GM18508 (cell line): Measurements from ENCODE around the gene NOTUM.
"Not testable (repeated sequence)": the region's sequence is repeated elsewhere in the genome, so short reads cannot be mapped to it uniquely, and the experiment has no call there.

Experiments
- ATAC-seq: cut with Tn5 transposase; IDR thresholded peaks from one replicate; pipeline ENCODE4 v1.9.1; 2021; ENCODE audit warnings: moderate number of reproducible peaks; ENCODE audit not compliant: insufficient read depth, unreplicated experiment

NOTUM gene

DNA sequence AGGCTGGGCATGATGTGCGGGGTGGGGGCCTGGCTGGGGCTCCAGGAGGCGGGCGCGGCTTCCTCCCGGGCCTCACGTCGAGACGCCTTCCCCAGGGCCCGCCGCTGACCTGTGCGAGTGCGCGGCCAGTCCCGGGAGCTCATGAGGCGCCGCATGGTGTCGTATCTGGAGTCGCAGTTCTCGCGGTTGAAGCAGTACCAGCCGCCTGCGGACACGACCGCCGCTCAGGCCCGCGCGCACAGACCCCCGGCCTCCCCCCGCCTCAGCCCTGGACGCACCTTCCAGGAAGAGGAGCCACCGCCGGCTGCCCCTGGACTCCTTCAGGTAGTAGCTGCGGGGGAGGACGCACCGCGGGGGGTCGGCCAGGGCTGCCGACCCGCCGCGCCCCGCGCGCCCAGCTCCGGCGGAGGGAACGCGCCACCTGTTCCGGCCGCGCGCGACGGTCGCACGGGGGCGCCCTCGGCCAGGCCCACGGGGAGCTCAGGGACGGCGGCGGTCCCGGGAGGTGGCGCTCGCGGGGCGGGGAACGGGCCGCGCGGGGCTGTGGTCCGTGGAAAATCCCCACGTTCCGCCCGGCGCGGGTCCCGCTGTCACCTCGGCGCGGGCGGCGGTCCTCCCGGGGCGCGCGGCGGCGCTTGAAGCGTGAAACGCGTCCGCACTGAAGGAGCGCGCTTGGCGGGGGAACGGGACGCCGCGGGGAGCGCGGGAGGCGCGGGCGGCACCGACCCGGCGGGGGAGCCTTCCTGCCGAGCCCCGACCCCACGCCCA, 1.4 kb downstream of the NOTUM start:
- ATAC-seq = no peak

DNA sequence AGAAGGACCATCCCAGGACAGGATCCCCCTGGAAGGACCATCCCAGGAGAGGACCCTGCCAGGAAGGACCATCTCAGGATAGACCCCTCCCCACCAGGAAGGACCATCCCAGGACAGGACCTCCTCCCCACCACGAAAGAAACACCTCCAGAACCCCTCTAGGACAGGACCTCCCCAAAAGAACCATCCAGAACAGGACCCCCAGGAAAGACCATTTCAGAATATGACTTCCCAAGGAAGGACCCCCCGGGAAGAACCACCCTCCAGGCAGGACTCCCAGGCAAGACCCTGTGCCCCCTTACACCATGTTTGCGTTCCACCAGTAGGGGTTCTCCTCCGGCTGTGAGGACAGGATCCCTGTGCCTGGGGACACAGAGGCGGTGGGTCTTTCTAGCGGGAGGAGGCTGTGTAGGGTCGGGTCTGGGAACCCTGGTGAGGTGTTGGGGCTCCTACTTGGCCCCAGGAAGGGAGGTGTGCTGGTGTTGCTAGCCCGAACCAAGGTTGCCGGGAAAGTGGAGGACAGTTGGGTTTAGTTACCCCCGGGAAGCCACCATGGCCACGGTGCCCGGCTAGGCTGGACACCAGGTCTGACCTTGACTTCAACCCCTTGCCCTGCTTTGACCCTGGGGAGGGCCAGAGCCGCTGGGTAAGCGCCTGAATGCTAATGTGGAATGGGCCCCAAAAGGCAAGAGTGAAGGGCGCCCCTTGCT, 2.2 kb downstream of the NOTUM start:
- ATAC-seq = no peak

DNA sequence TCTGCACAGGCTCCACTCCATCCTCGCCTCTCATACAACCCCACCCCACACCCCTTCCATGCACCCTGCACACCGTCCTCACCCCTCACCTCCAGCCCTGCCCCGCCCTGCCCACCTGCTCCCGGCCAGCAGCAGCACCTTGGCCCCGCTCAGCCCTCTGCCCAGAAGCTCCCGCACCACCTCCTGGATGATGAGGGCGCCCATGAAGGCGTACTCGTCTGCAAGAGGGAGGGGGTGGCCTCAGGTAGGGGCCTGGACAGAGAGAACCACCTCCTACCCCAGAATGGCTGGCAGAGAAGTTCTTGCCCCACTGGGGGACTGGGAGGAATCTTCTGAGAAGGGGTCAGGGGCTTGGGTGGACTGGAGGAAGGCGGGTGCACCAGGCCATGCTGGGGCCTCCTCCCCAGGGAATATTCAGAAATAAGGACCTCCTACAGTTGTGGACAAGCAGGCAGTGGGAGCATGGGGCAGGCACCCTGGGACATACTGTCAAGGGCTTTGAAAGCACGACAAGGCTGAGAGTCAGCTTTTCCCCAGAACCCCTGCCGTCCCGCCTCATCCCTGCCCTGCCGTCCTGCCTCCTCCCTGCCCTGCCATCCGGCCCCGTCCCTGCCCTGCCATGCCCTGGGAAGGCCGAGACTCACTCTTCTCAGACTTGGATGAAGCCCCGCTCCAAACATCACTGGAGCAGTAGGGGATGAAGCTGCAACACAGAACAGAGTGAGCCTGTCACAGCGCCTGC, 3.1 kb downstream of the NOTUM start:
- ATAC-seq = no peak

DNA sequence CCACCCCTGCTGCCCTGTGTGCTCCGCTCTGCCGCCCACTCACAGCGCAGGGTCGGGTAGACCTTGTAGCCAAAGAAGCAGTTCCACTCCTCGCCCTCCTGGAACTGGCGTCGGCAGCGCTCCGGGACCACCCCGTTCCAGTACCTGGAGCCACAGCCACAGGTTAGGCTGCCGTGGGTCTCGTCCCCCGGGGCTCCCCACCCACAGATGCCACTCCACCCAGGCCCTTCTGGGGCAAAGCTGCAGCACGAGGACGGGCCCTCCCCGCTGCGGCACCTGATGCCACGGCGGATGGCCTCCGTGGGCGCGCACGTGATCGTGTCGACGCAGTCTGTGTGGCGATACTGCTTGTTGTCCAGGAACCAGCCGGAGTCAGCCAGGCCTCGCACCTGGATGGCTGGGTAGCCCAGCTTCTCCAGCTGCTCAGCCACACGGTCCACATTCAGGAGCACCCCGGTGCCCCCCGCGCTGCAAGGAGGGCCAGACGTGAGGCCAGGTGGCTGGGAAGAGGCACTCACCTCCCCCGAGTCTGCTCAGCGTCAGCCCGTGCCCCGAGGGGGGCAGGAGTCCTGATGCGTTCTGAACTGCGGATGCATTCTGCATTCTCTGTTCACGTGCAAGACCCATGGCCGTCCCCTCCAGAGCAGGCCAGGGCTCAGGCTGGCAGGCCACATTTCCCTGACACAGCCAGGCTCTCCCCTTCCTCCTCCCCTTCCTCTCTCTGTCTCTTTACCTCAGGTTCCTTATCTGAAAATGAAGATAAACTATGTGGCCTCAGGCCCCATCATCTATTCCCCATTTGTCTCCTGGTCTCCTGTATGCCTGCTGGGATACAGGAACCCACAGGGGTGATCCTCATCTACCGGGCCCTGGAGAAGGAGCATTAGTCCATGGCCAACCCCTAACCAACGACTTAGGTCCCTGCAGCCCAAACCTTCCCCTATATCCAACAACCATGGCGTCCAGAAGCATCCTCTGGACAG, 4.1 kb downstream of the NOTUM start:
- no peak for ATAC-seq

DNA sequence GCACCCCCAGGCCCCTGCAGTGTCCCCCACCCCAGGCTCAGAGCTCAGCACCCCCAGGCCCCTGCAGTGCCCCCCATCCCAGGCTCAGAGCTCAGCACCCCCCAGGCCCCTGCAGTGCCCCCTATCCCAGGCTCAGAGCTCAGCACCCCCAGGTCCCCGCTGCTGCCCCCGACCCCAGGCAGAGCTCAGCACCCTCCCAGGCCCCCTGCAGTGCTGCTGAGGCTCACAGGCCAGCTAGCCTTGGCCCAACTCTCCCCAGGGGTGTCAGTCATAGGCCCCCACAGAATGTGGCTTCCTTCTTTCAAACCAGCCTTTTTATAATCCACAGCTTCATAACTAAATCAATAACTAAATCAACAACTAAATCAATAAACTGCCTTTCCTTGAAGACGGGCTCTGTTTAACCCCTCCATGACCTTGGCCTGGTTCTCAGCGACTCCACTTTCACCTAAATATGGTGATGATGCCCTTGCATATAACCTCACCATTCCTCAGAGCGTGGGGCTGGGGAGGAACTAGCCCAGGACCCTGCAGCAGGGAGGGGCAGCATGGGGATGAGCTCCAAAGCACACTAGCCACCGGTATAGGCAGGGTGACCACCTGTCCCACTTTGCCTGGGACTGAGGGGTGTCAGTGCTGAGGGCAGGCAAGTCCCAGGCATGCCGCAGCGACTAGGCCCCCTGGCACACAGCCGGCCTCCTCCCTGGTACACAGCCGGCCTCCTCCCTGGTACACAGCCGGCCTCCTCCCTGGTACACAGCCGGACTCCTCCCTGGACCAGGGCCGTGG, 5.0 kb downstream of the NOTUM start:
- ATAC-seq = no peak

DNA sequence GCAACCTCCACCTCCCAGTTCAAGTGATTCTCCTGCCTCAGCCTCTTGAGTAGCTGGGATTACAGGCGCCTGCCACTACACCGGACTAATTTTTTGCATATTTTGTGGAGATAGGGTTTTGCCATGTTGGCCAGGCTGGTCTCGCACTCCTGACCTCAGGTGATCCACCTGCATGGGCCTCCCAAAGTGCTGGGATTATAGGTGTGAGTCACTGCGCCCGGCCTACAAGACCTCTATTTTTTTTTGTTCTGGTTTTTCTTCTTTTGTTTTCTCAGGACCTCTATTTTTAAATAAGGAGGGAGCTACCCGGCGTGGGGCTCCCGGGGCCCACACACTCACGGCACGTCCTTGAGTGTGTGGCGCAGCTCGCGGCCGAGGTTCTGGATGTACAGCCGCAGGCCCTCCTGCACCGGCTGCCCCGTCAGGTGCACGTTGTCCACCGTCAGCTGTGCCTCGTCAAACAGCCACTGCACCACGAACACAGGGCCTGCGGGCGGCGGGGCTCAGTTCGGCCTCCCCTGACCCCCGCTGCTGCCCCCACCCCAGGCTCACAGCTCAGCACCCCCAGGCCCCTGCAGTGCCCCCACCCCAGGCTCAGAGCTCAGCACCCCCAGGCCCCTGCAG, 5.8 kb downstream of the NOTUM start:
- no peak for ATAC-seq

DNA sequence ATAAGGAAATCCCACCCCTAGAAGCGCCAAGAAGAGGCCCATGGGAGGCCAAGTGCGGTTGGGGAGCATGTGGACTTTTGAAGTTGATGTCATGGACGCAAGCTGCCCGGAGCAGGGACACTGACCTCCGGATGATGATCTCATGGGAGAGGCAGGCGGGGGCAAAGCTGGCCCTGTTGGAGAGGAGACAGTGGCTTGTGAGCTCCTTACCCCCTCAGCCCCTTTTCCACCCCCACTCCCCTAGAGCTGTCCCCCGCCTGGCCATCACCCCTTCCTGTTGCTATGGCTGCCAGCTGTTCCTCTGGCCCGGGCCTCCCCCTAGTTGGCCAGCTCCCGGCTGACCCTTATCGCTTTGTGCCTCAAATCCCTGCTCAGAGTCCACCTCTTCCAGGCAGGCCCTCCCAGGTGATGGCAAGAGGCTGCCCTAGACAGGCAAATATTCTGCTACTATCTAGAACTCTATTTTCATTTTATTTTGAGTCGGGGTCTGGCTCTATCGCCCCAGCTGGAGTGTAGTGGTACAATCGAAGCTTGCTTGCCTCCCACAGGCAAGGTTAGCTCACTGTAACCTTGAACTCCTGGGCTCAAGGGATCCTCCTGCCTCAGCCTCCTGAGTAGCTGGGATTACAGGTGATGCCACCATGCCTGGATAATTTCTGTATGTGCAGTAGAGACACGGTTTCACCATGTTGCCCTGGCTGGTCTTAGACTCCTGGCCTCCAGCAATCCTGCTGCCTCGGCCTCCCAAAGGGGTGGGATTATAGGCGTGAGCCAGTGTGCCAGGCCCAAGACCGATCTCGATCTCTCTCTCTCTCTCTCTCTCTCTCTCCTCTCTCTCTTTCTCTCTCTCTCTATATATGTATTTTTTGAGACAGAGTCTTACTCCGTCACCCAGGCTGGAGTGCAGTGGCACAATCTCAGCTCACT, 6.6 kb downstream of the NOTUM start:
- no peak for ATAC-seq

DNA sequence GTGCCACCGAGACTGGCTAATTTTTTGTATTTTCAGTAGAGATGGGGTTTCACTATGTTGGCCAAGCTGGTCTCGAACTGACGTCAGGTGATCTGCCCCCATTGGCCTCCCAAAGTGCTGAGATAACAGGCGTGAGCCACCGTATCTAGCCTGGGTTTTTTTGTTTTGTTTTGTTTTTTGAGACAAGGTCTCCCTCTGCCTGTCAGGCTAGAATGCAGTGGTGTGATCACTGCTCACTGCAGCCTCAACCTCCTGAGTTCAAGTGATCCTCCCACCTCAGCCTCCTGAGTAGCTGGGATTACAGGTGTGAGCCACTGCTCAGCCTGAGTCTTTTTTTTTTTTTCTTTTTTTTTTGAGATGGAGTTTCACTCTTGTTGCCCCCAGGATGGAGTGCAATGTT, 7.5 kb downstream of the NOTUM start:
- ATAC-seq = not testable (repeated sequence)

DNA sequence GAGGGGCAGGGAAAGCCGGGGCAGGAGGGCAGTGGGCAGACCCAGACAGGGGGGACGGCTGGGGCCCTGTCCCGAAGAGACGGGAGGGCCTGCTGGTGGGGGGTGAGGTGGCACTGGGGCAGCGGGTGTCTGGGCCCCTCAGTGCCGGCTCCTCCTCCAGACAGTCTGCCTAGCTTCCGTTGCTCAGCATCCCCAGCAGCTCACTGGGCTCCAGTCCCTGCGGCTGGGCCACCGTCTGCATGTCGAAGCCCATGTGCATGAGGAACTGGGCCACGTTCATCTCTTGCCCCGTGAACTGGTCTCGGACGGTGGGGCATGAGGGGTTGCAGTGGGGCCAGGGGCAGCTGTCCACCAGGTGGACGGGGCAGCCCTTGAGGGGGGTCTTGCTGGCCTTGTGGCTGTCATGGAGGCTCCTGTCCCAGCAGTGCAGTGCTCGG, 8.2 kb downstream of the NOTUM start:
- ATAC-seq = no peak

DNA sequence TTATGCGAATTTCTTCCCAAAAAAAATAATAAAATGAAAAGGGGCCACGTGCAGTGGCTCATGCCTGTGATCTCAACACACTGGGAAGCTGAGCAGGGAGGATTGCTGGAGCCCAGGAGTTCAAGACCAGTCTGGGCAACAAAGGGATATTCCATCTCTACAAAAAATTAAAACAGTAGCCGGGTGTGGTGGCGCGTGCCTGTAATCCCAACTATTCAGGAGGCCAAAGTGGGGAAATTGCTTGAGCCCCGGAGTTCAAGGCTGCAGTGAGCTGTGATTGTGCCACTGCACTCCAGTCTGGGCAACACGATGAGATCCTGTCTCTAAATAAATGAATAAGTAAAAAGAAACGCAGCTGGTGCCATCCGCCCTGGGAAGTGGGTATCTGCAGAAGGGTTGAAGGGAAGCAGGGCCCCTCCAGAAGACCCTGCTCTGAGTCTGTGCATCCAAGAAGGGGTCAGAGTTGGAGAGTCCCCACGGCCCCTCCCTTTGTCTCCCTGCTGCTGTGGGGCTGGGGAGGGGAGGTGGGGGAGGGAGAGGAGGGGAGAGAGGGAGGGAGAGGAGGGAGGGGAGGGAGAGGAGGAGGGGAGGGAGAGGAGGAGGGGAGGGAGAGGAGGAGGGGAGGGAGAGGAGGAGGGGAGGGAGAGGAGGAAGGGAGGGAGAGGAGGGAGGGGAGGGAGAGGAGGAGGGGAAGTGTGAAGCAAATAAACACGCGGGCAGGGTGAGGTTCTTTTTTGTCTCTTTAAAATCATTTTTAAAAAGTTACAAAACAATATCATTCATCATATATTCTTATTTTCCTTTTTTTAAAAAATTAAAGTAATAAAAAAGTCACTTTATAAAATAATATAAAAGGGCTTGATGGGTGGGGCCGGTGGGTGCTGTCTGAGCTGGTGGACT, 9.0 kb downstream of the NOTUM start:
- ATAC-seq = no peak

DNA sequence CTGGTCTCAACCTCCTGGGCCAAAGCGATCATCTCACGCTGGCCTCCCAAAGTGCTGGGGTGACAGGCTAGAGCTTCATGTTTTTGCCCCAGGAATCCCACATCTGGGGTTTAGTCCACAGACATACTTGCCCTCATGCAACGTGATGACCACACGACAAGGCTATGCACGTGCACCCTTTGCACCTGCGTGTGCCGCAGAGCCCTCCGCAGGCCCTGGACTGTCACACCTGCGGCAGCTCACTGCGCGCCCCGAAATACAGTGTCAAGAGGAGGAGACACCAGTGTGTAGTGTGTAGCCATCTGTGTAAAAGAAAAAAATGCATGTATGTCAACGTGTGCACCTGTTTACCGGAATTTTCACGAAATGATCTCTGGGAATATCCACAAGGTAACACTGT, 10.5 kb downstream of the NOTUM start:
- ATAC-seq = no peak

DNA sequence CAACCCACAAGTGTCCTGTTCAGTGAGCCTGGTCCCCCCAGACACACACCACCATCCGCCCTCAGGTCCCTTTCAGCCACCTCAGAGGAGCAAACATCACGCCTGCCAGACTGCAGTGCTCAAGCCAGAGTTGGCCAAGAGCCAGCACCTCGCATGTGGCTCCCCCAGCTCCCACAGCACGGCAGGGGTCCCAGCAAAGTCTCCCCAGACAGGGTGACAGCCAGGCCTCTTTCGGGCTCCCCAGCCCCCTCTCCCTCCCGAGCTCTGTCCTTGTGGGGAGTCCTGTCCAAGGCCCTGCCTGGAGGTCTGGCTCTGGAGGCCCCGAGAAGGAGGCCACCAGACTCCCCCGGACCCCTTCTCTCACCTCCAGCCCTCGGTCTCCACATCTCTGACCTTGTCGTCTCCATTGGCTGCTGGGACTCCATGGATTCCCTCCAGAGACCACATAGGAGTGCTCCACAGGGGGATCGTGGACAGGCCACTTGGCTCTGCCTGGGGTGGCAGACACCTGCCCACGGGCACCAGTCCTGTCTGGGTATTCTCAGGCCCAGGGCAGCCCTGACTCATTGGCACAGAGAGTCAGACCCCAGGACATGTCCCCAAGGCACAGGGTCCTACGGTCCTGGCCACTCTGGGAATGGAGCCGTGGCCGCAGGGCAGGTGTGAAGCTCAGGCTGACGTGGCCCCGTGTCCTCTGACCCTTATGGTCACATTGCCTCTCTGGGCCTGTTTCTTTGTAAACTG, 12.2 kb downstream of the NOTUM start:
- no peak for ATAC-seq

DNA sequence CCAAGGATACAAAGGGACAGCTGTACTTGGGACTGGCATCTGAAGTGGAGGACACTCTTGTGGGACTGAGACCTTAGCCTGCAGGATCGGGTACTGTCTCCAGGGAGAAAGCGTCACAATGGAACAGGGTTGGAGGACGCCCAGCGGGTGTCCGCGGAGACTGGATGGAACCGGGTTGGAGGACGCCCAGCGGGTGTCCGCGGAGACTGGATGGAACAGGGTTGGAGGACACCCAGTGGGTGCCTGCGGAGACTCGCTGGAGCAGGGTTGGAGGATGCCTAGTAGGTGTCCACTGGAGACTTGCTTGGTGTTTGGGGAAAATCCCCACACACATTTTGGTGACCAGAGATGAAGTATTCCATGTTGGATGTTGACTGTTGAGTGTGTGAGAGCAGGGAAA, 13.8 kb downstream of the NOTUM start, which contains the start of gene MYADML2:
Gene MYADML2 (minus strand): TSS at position 45 of the 400 bp plus-strand sequence. CDS start 5,492 bp downstream, outside the sequence.
- no peak for ATAC-seq

DNA sequence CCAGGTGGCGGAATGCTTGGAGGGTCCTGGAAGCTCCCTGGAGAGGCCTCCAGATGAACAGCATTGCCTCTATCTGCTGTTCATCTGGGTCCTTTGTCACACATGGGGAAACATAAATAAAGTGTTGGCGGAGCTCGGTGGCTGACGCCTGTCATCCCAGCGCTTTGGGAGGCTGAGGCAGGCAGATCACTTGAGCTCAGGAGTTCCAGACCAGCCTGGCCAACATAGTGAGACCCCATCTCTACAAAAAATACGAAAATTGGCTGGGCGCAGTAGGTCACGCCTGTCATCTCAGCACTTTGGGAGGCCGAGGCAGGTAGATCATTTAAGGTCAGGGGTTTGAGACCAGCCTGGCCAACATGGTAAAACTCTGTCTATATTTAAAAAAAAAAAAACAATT, 16.1 kb downstream of the NOTUM start:
- no peak for ATAC-seq

DNA sequence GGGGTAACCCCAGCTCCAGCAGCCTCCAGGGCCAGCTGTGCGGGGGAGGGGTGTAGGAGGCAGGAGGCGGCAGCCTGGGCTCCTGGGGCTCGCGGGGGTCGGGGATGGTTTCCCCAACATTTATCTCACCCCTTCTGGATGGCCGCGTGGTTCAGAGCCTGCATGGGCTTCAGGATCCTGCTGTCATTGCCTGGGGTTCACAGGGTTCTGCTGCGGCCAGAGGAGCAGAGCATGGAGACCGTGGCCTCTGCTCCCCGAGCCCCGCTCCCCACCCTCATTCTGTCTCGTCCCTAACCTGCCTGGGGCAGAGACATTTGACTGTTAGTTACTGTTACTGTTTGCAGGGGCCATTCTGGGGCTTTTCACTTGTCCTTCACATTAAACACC, 18.8 kb downstream of the NOTUM start:
- no peak for ATAC-seq
